ENCODE measurements around the gene MMP17. TPM values are rescaled to one million over a fixed set of nuclear protein-coding genes. Genes with fewer than 3 reads are reported as not detected.

Gene MMP17
- total and polyA plus RNA-seq, 4 donors = 0.17 to 0.37 (median 0.24) TPM; not detected in 1

- Histone ChIP-seq H3K27me3 (ENCODE audit: control insufficient read depth in 4 of 4, insufficient read depth in 4 of 4, low read length in 3 of 4) (no peaks in the 10 kb centered on the region), H3K4me3 (ENCODE audit: low read depth in 1 of 3, low read length in 3 of 3) (no peak overlapping the region), H3K9ac (ENCODE audit: low read depth in 1 of 2, low read length in 2 of 2) (no peak overlapping the region), H3K9me3 (ENCODE audit: control insufficient read depth in 4 of 4, low read length in 3 of 4) (no peaks in the 10 kb centered on the region), H3K36me3 (ENCODE audit: control insufficient read depth in 4 of 4, insufficient read depth in 3 of 4, low read depth in 1 of 4, low read length in 3 of 4) (peaks cover 5 to 57% (median 22%) of the 10 kb centered on the region in 4 donors), H3K4me1 (ENCODE audit: control insufficient read depth in 4 of 4, insufficient read depth in 4 of 4, low read length in 3 of 4) (no peaks in the 10 kb centered on the region), H3K27ac (ENCODE audit: low read depth in 1 of 2, low read length in 2 of 2) (no peak overlapping the region)
- TF ChIP-seq SP1 (IDR thresholded peaks at IDR 0.05) (no peak), FOXA1 (IDR thresholded peaks at IDR 0.05) (no peak), YY1 (IDR thresholded peaks at IDR 0.05) (no peak), NR2F2 (IDR thresholded peaks at IDR 0.05) (no peak), RAD21 (IDR thresholded peaks at IDR 0.05) (no peak)
- TF ChIP-seq, protein P1, sequence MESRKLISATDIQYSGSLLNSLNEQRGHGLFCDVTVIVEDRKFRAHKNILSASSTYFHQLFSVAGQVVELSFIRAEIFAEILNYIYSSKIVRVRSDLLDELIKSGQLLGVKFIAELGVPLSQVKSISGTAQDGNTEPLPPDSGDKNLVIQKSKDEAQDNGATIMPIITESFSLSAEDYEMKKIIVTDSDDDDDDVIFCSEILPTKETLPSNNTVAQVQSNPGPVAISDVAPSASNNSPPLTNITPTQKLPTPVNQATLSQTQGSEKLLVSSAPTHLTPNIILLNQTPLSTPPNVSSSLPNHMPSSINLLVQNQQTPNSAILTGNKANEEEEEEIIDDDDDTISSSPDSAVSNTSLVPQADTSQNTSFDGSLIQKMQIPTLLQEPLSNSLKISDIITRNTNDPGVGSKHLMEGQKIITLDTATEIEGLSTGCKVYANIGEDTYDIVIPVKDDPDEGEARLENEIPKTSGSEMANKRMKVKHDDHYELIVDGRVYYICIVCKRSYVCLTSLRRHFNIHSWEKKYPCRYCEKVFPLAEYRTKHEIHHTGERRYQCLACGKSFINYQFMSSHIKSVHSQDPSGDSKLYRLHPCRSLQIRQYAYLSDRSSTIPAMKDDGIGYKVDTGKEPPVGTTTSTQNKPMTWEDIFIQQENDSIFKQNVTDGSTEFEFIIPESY (IDR thresholded peaks at IDR 0.05) = no peak
- WGBS = 80% methylated on average over 14 of the region's 15 CpGs
- no peak for DNase-seq (ENCODE audit: low spot score)
Observed at GRCh38 chr12:131795690-131796410, 32.3 kb upstream of the MMP17 start.

GRCh38 chr12:131796411-131796736 is 31.8 kb upstream of the MMP17 start:
- no peak overlapping the region for H3K4me3 ChIP-seq (ENCODE audit: low read depth in 1 of 3, low read length in 3 of 3)
- WGBS = 97% methylated on average over 6 of the region's 6 CpGs
- DNase-seq (ENCODE audit: low spot score) = no peak
- peaks cover 5 to 59% (median 22%) of the 10 kb centered on the region in 4 donors for H3K36me3 ChIP-seq (ENCODE audit: control insufficient read depth in 4 of 4, insufficient read depth in 3 of 4, low read depth in 1 of 4, low read length in 3 of 4)
- no peak overlapping the region for H3K27ac ChIP-seq (ENCODE audit: low read depth in 1 of 2, low read length in 2 of 2)
- TF ChIP-seq GABPA (IDR thresholded peaks at IDR 0.05 in 1 of 2, conservative IDR thresholded peaks at IDR 0.05 in 1 of 2) = no peak
- TF ChIP-seq HNF4G (IDR thresholded peaks at IDR 0.05) = no peak
- TF ChIP-seq RAD21 (IDR thresholded peaks at IDR 0.05) = no peak
- TF ChIP-seq RXRA (IDR thresholded peaks at IDR 0.05) = no peak
- TF ChIP-seq EGR1 (IDR thresholded peaks at IDR 0.05; ENCODE audit: low read depth in 2 of 2) = no peak
- TF ChIP-seq, protein P2, sequence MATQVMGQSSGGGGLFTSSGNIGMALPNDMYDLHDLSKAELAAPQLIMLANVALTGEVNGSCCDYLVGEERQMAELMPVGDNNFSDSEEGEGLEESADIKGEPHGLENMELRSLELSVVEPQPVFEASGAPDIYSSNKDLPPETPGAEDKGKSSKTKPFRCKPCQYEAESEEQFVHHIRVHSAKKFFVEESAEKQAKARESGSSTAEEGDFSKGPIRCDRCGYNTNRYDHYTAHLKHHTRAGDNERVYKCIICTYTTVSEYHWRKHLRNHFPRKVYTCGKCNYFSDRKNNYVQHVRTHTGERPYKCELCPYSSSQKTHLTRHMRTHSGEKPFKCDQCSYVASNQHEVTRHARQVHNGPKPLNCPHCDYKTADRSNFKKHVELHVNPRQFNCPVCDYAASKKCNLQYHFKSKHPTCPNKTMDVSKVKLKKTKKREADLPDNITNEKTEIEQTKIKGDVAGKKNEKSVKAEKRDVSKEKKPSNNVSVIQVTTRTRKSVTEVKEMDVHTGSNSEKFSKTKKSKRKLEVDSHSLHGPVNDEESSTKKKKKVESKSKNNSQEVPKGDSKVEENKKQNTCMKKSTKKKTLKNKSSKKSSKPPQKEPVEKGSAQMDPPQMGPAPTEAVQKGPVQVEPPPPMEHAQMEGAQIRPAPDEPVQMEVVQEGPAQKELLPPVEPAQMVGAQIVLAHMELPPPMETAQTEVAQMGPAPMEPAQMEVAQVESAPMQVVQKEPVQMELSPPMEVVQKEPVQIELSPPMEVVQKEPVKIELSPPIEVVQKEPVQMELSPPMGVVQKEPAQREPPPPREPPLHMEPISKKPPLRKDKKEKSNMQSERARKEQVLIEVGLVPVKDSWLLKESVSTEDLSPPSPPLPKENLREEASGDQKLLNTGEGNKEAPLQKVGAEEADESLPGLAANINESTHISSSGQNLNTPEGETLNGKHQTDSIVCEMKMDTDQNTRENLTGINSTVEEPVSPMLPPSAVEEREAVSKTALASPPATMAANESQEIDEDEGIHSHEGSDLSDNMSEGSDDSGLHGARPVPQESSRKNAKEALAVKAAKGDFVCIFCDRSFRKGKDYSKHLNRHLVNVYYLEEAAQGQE (IDR thresholded peaks at IDR 0.05) = no peak
- no peak for TF ChIP-seq MAX (IDR thresholded peaks at IDR 0.05)
- TF ChIP-seq NR2F2 (IDR thresholded peaks at IDR 0.05) = no peak
- no peak for TF ChIP-seq TAF1 (conservative IDR thresholded peaks at IDR 0.05)
- TF ChIP-seq YY1 (IDR thresholded peaks at IDR 0.05) = no peak
- no peak for TF ChIP-seq FOXA1 (IDR thresholded peaks at IDR 0.05)
- no peaks in the 10 kb centered on the region for H3K9me3 ChIP-seq (ENCODE audit: control insufficient read depth in 4 of 4, low read length in 3 of 4)
- H3K4me1 ChIP-seq (ENCODE audit: control insufficient read depth in 4 of 4, insufficient read depth in 4 of 4, low read length in 3 of 4) = no peaks in the 10 kb centered on the region
- no peak overlapping the region for H3K9ac ChIP-seq (ENCODE audit: low read depth in 1 of 2, low read length in 2 of 2)
- H3K27me3 ChIP-seq (ENCODE audit: control insufficient read depth in 4 of 4, insufficient read depth in 4 of 4, low read length in 3 of 4) = no peaks in the 10 kb centered on the region
